HEK293 (cell line): ENCODE data around the gene SREBF2.

Experiments
- ZNF239 ChIP-seq: fragments of 450-650 bp; formaldehyde crosslinking; IDR thresholded peaks from 2 replicates; pipeline ENCODE4 v1.5.1; 2016; ENCODE audit warnings: missing biosample characterization, missing genetic modification characterization
- ZNF510 ChIP-seq: fragments of 450-650 bp; formaldehyde crosslinking; IDR thresholded peaks from 2 replicates; pipeline ENCODE4 v1.5.1; 2018; ENCODE audit warnings: mild to moderate bottlenecking, missing genetic modification characterization, missing biosample characterization; ENCODE audit not compliant: insufficient replicate concordance
- TF ChIP-seq, protein P1 (sequence below): fragments of 450-650 bp; formaldehyde crosslinking; IDR thresholded peaks from 2 replicates; pipeline ENCODE4 v1.5.1; 2016; ENCODE audit warnings: missing biosample characterization, missing genetic modification characterization

DNA sequence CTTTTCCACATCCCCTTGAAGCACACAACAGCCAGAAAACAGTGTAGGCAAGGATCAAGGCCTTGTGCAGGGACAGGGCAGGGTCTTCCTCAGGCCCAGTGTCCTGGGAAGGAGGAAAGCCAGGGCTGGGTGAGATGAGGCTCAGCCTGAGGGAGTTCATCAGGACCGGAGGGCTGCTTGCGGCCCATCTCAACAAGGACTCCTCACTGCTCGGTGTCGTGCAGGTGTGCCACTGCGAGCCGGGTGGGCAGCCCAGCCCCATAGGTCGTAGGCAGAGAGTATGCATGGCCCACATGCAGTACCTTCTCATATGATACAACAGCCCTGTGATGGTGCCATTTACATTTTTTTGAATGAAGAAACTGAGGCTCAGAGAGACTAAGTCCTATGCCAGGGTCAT lies 69.1 kb downstream of the SREBF2 start:
- TF ChIP-seq ZNF510 (tag by site-specific recombination) (no peak), ZNF239 (tag by site-specific recombination) (no peak)
- TF ChIP-seq, protein P1, sequence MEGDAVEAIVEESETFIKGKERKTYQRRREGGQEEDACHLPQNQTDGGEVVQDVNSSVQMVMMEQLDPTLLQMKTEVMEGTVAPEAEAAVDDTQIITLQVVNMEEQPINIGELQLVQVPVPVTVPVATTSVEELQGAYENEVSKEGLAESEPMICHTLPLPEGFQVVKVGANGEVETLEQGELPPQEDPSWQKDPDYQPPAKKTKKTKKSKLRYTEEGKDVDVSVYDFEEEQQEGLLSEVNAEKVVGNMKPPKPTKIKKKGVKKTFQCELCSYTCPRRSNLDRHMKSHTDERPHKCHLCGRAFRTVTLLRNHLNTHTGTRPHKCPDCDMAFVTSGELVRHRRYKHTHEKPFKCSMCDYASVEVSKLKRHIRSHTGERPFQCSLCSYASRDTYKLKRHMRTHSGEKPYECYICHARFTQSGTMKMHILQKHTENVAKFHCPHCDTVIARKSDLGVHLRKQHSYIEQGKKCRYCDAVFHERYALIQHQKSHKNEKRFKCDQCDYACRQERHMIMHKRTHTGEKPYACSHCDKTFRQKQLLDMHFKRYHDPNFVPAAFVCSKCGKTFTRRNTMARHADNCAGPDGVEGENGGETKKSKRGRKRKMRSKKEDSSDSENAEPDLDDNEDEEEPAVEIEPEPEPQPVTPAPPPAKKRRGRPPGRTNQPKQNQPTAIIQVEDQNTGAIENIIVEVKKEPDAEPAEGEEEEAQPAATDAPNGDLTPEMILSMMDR: no peak
